ENCODE measurements around the gene AKAP13. TPM values are rescaled to one million over a fixed set of nuclear protein-coding genes. Genes with fewer than 3 reads are reported as not detected.

Gene AKAP13
- polyA plus RNA-seq, 1 experiment = 13.6 TPM

- Histone ChIP-seq H3K4me3 (ENCODE audit: low read depth, low read length) (no peak overlapping the region), H3K27me3 (ENCODE audit: control insufficient read depth, insufficient read depth, low read length) (no peaks in the 10 kb centered on the region), H3K36me3 (ENCODE audit: control insufficient read depth, insufficient read depth, low read length) (peaks cover 11% of the 10 kb centered on the region)
- CTCF ChIA-PET = interaction anchor here (0.6 to 0.9 kb wide), 2 partner anchors 186 to 284 kb away, joined by 3 to 4 read pairs; no protein-coding TSS in a partner anchor
- DNase-seq (ENCODE audit: low read depth) = no peak
- POLR2A ChIA-PET = no interaction called here
- TF ChIP-seq CTCF (IDR thresholded peaks at IDR 0.05; ENCODE audit: insufficient read depth, low read depth, low read length) = no peak
Observed at GRCh38 chr15:85579957-85580694, 199.7 kb downstream of the AKAP13 start.

- ChIA-PET CTCF (interaction anchor here (0.6 kb wide), 1 partner anchor 186 kb away, joined by 4 read pairs; no protein-coding TSS in a partner anchor), POLR2A (interaction anchor here (0.6 kb wide), 1 partner anchor 265 kb away, joined by 3 read pairs; no protein-coding TSS in a partner anchor)
- DNase-seq (ENCODE audit: low read depth) = no peak
- Histone ChIP-seq H3K27me3 (ENCODE audit: control insufficient read depth, insufficient read depth, low read length) (no peaks in the 10 kb centered on the region), H3K36me3 (ENCODE audit: control insufficient read depth, insufficient read depth, low read length) (peaks cover 11% of the 10 kb centered on the region), H3K4me3 (ENCODE audit: low read depth, low read length) (no peak overlapping the region)
- no peak for TF ChIP-seq CTCF (IDR thresholded peaks at IDR 0.05; ENCODE audit: insufficient read depth, low read depth, low read length)
Observed at GRCh38 chr15:85580879-85581278, 200.5 kb downstream of the AKAP13 start.

GRCh38 chr15:85581495-85581894 is 201.1 kb downstream of the AKAP13 start:
- CTCF ChIA-PET = no interaction called here

GRCh38 chr15:85582131-85583079 is 202.0 kb downstream of the AKAP13 start:
- no peak for DNase-seq (ENCODE audit: low read depth)

More at GRCh38 chr15:85581495-85581894, 201.1 kb downstream of the AKAP13 start:
- DNase-seq (ENCODE audit: low read depth) = no peak
- POLR2A ChIA-PET = interaction anchor here (0.6 kb wide), 1 partner anchor 265 kb away, joined by 3 read pairs; no protein-coding TSS in a partner anchor
- no peak for TF ChIP-seq CTCF (IDR thresholded peaks at IDR 0.05; ENCODE audit: insufficient read depth, low read depth, low read length)
- Histone ChIP-seq H3K27me3 (ENCODE audit: control insufficient read depth, insufficient read depth, low read length) (no peaks in the 10 kb centered on the region), H3K4me3 (ENCODE audit: low read depth, low read length) (no peak overlapping the region), H3K36me3 (ENCODE audit: control insufficient read depth, insufficient read depth, low read length) (peaks cover 11% of the 10 kb centered on the region)

More at GRCh38 chr15:85582131-85583079, 202.0 kb downstream of the AKAP13 start:
- POLR2A ChIA-PET = interaction anchor here (0.7 kb wide), 1 partner anchor 19 kb away, joined by 6 read pairs; no protein-coding TSS in a partner anchor
- Histone ChIP-seq H3K27me3 (ENCODE audit: control insufficient read depth, insufficient read depth, low read length) (no peaks in the 10 kb centered on the region), H3K36me3 (ENCODE audit: control insufficient read depth, insufficient read depth, low read length) (peaks cover 11% of the 10 kb centered on the region), H3K4me3 (ENCODE audit: low read depth, low read length) (no peak overlapping the region)
- no peak for TF ChIP-seq CTCF (IDR thresholded peaks at IDR 0.05; ENCODE audit: insufficient read depth, low read depth, low read length)
- CTCF ChIA-PET = interaction anchor here (1.4 kb wide), 1 partner anchor 8 kb away, joined by 3 read pairs; no protein-coding TSS in a partner anchor

All from BJ (cell line).